Right cardiac atrium (tissue), 5 donors: Measurements from ENCODE around the gene LAGE3. TPM values are rescaled to one million over a fixed set of nuclear protein-coding genes. Genes with fewer than 3 reads are reported as not detected.
A peak's percentile ranks its signal among the peaks of the same experiment; 100 is the strongest.

Experiments used
- ATAC-seq, 2 donors: fragments of 200-7000 bp; cut with Tn5 transposase; one replicate each; pipeline versions ENCODE4 v1.8.0 to v1.9.1; 2020; ENCODE audit warnings: moderate library complexity in 2 of 2, mild to moderate bottlenecking in 1 of 2
- DNase-seq, 3 donors: peaks; one replicate each; pipeline ENCODE4 v3.0.0-alpha.2; 2020
- H3K27ac ChIP-seq: one replicate; pipeline ENCODE4 v1.5.1; 2013; ENCODE audit warnings: mild to moderate bottlenecking, low read length, control low read depth, moderate library complexity
- H3K27me3 ChIP-seq: one replicate; pipeline ENCODE4 v1.6.1; 2013; ENCODE audit not compliant: control insufficient read depth, insufficient read depth
- H3K4me1 ChIP-seq: one replicate; pipeline ENCODE4 v1.6.1; 2013; ENCODE audit warnings: low read length; ENCODE audit not compliant: control insufficient read depth, insufficient read depth
- H3K4me3 ChIP-seq: one replicate; pipeline ENCODE4 v1.5.1; 2013; ENCODE audit warnings: low read length, control low read depth
- H3K9me3 ChIP-seq: one replicate; pipeline ENCODE4 v1.6.1; 2013; ENCODE audit warnings: low read length; ENCODE audit not compliant: control insufficient read depth
- WGBS: extraction: QIAGEN DNeasy Blood & Tissue Kit; methylation state at CpG from one replicate; pipeline ENCODE4 v1.1.7; 2013; 5-methylcytosine and 5-hydroxymethylcytosine counted together
- intact Hi-C, 4 donors: fragments of 100-400 bp; cut with DNase I; formaldehyde crosslinking; loops; one replicate each; pipeline versions ENCODE4 v1.11.0 to v1.14.0; 2022 to 2023
- polyA plus RNA-seq: library from polyadenylated mRNA; stranded (reverse); fragments of 200-250 nt; gene quantifications from one replicate; pipeline ENCODE4 v1.2.3, GENCODE V29; 2013
- total RNA-seq, 4 donors: library from RNA; stranded (reverse); fragmentation: NEBNext Ultra II Directional; extraction: Animal tissue kit (Norgen Biotek cat#: 25700); gene quantifications; one replicate each; pipeline ENCODE4 v1.2.1, GENCODE V29; 2021
- donor health status: healthy with polysubstance abuse.
- donor health status: DM: no; HTN: yes; CAD: no.
- donor health status: DM: no; HTN: no; CAD: no.
- donor health status: DM: no; HTN: yes; CAD: no; lungs with severe emphysema.
- donor health status: DM: yes; HTN: yes; CAD: no.

LAGE3 gene
- total and polyA plus RNA-seq, 5 donors = 16.3 to 25.8 (median 20.6) TPM

GRCh38 chrX:154463611-154464220 is 15.4 kb downstream of the LAGE3 start:
- Histone ChIP-seq H3K9me3 (no peaks in the 10 kb centered on the region), H3K27ac (no peak overlapping the region), H3K4me1 (peaks cover 5% of the 10 kb centered on the region), H3K4me3 (no peak overlapping the region), H3K27me3 (no peaks in the 10 kb centered on the region)
- DNase-seq (peak in 2 of 3 donors; percentile 8 to 61), ATAC-seq (no peak)
- WGBS = 88% methylated on average over 36 of the region's 36 CpGs
- intact Hi-C loops = no loop called here

GRCh38 chrX:154462396-154462795 is 16.7 kb downstream of the LAGE3 start:
- DNase-seq (peak in 2 of 3 donors; percentile 13 to 40), ATAC-seq (no peak)
- Histone ChIP-seq H3K27ac (no peak overlapping the region), H3K4me1 (peaks cover 5% of the 10 kb centered on the region), H3K27me3 (no peaks in the 10 kb centered on the region), H3K4me3 (no peak overlapping the region), H3K9me3 (no peaks in the 10 kb centered on the region)
- intact Hi-C loops = no loop called here
- 69% methylated on average over 8 of the region's 8 CpGs for WGBS

GRCh38 chrX:154460326-154460725 is 18.8 kb downstream of the LAGE3 start:
- no peak for ATAC-seq
- 83% methylated on average over 26 of the region's 26 CpGs for WGBS
- intact Hi-C loops = no loop called here

GRCh38 chrX:154459832-154460231 is 19.2 kb downstream of the LAGE3 start:
- ATAC-seq (peak; percentile 15 to 23), DNase-seq (peak in 2 of 3 donors; percentile 47 to 70)
- Histone ChIP-seq H3K27me3 (no peaks in the 10 kb centered on the region), H3K27ac (no peak overlapping the region), H3K4me1 (peaks cover 5% of the 10 kb centered on the region), H3K9me3 (no peaks in the 10 kb centered on the region), H3K4me3 (no peak overlapping the region)
- intact Hi-C loops = no loop called here
- WGBS = 49% methylated on average over 14 of the region's 14 CpGs

More at GRCh38 chrX:154460326-154460725, 18.8 kb downstream of the LAGE3 start:
- Histone ChIP-seq H3K27me3 (no peaks in the 10 kb centered on the region), H3K4me1 (peaks cover 5% of the 10 kb centered on the region), H3K4me3 (no peak overlapping the region), H3K27ac (no peak overlapping the region), H3K9me3 (no peaks in the 10 kb centered on the region)
- DNase-seq = peak in 2 of 3 donors; percentile 57 to 58

GRCh38 chrX:154458954-154459778 is 19.9 kb downstream of the LAGE3 start:
- Histone ChIP-seq H3K4me3 (peak overlapping the region; percentile 83), H3K27ac (no peak overlapping the region), H3K4me1 (peaks cover 5% of the 10 kb centered on the region), H3K27me3 (no peaks in the 10 kb centered on the region), H3K9me3 (no peaks in the 10 kb centered on the region)
- ATAC-seq (peak; percentile 63 to 82), DNase-seq (peak; percentile 57 to 76 (median 73))
- intact Hi-C loops = no loop called here
- WGBS = 31% methylated on average over 15 of the region's 15 CpGs

GRCh38 chrX:154458116-154458953 is 20.7 kb downstream of the LAGE3 start, which contains the start of gene PLXNA3:
Gene PLXNA3, plus strand, starts transcription at chrX:154458281. Its CDS starts 1,903 bp downstream, at chrX:154460184.
- H3K4me1 ChIP-seq = peaks cover 5% of the 10 kb centered on the region
- H3K4me3 ChIP-seq = peak within 1 kb of the TSS; percentile 83
- intact Hi-C loops = no loop called here
- H3K9me3 ChIP-seq = no peaks in the 10 kb centered on the region
- peak; percentile 55 to 86 (median 83) for DNase-seq
- H3K27me3 ChIP-seq = no peaks in the 10 kb centered on the region
- under 1% methylated on average over 67 of the region's 88 CpGs for WGBS
- peak; percentile 54 to 67 for ATAC-seq
- H3K27ac ChIP-seq = peak within 1 kb of the TSS; percentile 50

- intact Hi-C loops = no loop called here
- Histone ChIP-seq H3K27ac (peak overlapping the region; percentile 30), H3K4me3 (peak overlapping the region; percentile 83), H3K4me1 (peaks cover 5% of the 10 kb centered on the region), H3K27me3 (no peaks in the 10 kb centered on the region), H3K9me3 (no peaks in the 10 kb centered on the region)
- DNase-seq (peak in 2 of 3 donors; percentile 38 to 73), ATAC-seq (peak; percentile 25 to 31)
- 5% methylated on average over 47 of the region's 65 CpGs for WGBS
Measured at GRCh38 chrX:154457491-154458115, 21.5 kb downstream of the LAGE3 start.

- 90% methylated on average over 9 of the region's 9 CpGs for WGBS
- H3K4me3 ChIP-seq = no peak overlapping the region
- no peaks in the 10 kb centered on the region for H3K9me3 ChIP-seq
- no peak overlapping the region for H3K27ac ChIP-seq
- intact Hi-C loops = no loop called here
- no peaks in the 10 kb centered on the region for H3K4me1 ChIP-seq
- ATAC-seq = no peak
- peak in 1 of 3 donors; percentile 29 for DNase-seq
- H3K27me3 ChIP-seq = no peaks in the 10 kb centered on the region
Measured at GRCh38 chrX:154452823-154453222, 26.3 kb downstream of the LAGE3 start.

- H3K9me3 ChIP-seq = no peaks in the 10 kb centered on the region
- peaks cover 2% of the 10 kb centered on the region for H3K4me1 ChIP-seq
- H3K4me3 ChIP-seq = no peak overlapping the region
- ATAC-seq = no peak
- intact Hi-C loops = no loop called here
- no peaks in the 10 kb centered on the region for H3K27me3 ChIP-seq
- WGBS = 93% methylated on average over 17 of the region's 17 CpGs
- no peak for DNase-seq
- H3K27ac ChIP-seq = no peak overlapping the region
Measured at GRCh38 chrX:154450312-154450711, 28.8 kb downstream of the LAGE3 start.

- DNase-seq (no peak), ATAC-seq (no peak)
- Histone ChIP-seq H3K4me1 (peaks cover 7% of the 10 kb centered on the region), H3K9me3 (no peaks in the 10 kb centered on the region), H3K27ac (no peak overlapping the region), H3K27me3 (no peaks in the 10 kb centered on the region), H3K4me3 (no peak overlapping the region)
- intact Hi-C loops = no loop called here
- WGBS = 93% methylated on average over 18 of the region's 18 CpGs
Measured at GRCh38 chrX:154449618-154450017, 29.5 kb downstream of the LAGE3 start.
